Measurements from ENCODE around the gene SSTR1.

SSTR1 gene

DNA sequence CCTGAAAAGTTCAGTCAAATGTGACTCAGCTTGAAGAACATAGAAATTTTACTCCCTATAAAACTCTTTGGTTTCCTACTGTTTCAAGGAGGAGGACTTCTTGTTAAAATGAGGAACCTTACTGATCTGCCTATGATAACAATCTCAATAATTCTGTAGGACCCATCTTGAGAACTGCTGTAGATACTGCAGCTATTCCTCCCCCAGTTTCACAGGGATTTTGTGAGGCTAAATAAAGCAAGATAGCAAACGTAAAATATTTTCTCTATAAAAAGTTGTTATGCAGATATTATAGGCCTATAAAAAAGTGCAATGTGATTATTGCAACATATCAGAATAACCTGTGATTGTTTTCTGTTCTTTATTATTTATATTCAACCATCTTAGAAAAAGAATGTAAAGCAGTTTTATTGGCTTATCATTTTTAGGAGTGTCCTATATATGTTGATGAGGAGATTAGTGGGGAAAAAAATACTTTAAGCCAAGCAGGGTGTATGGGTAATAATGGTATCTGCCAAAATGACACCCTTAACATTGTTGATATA is 36.1 kb downstream of the SSTR1 start:
- no peak for DNase-seq

DNA sequence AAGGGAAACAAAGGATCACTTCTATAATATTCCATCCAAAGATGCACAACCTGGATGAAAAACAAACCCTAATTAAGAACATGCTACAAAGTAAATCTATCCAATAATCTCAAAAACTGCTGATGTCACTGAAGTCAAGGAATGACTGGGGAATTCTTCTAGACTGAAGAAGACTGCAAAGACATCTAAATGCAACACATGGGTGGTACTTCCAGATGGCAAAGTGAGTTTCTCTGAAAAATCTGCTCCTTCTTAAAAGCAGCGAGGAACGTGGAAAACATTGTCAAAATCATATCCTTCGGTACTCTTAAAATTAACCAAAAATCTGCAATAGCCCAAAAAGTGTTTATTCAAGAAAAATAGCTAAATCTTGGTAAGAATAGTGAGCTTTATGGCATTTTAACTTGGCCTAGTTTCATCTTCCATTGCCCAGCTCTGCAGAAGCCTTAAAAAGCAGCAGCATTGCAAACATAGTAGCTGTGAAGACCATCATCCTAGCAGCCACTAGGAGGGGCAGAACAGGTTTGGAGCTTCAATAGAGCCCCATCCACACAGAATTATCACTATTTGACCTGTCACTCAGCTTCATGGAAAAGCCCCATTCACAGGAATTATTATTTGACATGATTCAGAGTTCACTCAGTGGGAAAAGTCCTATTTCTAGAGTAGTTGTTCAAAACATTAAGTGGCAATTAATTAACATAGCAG is 40.8 kb downstream of the SSTR1 start:
- peak; percentile 1 for DNase-seq

DNA sequence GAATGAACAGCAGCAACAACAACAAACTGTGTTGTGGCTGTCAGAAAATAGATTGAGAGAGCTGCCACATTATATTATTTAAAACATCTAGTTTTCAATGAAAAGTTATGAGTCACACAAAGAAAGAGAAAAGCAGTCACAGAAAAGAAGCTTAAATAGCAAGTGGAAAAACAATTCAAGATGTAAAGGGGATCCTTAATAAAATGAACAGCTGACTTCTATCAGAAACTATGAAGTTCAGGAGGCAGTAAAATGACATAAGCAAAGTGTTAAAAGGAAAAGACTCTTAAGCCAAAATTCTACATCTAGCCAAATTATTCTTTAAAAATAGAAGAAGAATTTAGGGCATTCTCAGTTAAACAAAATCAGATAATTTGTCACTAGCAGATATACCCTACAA is 42.6 kb downstream of the SSTR1 start:
- no peak for DNase-seq

DNA sequence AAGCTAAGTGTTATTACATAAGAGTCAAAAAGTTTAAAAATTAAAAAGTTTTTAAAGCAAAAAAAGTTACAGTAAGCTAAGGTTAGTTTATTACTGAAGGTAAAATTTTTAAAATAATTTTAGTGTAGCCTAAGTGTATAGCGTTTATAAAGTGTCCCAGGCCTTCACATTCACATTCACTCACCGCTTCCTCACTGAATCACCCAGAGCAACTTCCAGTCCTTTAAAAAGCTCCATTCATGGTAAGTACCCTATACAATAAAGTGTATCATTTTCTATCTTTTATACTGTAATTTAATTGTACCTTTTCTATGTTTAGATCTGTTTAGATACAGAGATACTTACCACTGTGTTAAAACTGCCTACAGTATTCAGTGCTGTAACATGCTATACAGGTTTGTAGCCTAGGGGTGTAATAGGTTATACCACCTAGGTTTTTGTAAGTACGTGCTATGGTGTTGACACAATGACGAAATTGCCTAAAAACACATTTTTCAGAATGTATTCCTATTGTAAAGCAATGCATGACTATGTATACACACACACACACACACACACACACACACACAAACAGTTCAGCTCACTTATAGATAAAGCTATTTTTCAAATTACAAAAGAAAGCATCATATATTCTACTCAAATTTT is 44.5 kb downstream of the SSTR1 start:
- DNase-seq: no peak

DNA sequence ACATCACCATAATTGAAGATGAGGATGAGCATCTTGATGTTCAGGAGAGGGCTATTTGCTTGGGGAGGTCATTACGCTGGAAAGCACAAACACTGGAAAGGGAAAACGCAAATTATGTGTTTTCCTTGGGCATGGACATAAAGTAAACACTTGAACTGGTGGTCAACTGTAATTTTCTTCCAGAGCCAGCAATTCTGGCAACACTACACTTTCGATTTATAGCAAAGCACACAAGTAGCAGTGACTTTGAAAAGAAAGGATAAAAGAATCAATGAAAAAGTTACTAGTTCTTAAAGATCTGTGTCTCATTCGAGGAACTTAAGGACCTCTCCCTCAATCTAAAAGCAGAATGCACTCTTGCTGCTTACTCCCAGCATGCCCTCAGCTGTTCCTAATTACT is 46.0 kb downstream of the SSTR1 start:
- DNase-seq: no peak

DNA sequence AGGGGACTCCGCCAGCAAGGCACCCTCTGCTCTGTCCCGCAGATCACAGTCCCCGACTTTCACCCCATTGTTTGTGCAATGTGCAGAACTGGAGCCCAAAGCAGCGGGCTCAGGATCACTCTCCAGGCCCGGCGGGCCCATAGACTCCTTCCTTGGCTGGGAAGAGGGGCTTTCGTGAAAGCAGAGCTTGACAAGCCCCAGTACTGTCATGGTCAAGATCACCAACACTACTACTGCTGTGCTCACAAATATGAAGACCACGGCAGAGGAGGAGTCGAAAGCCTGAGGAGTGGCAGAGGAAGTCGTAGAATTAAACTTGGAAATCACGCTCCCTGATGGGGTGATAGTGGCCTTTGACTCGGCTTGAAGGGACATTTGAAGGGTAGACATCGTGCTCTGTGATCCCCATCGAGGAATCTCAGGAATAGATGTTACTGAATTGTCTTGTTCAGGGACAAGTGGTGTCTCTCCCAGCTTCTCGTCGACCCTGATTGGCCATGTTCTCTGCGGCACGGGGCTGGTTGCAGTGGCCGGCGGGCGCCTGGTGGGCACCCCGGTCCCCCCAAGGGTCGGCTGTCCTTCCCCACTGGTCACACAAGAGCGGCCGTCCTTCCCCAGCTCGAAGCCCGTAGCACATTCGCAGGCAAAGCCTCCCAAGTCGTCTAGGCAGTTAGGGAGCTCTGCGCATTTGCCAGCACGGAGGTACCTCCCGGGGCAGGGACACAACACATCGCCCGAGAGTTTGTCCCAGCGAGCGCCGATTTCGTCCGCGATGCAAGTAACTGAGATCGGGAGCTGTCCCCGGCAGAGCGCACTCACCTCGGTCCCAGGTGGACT is 47.1 kb downstream of the SSTR1 start:
- DNase-seq: no peak

DNA sequence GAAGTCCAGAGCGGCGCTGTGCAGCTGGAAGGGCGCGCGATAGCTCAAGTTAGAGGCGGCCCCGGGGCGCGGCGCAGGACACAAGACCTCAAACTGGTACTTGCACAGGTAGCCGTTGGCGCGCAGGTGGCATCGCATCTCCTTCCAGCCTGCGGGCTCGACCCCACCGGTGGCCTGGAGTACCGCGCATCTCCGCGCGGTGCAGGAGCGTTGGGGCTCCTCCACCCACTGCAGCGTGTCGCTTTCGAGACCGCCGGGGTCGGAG is 47.6 kb downstream of the SSTR1 start:
- DNase-seq: no peak

DNA sequence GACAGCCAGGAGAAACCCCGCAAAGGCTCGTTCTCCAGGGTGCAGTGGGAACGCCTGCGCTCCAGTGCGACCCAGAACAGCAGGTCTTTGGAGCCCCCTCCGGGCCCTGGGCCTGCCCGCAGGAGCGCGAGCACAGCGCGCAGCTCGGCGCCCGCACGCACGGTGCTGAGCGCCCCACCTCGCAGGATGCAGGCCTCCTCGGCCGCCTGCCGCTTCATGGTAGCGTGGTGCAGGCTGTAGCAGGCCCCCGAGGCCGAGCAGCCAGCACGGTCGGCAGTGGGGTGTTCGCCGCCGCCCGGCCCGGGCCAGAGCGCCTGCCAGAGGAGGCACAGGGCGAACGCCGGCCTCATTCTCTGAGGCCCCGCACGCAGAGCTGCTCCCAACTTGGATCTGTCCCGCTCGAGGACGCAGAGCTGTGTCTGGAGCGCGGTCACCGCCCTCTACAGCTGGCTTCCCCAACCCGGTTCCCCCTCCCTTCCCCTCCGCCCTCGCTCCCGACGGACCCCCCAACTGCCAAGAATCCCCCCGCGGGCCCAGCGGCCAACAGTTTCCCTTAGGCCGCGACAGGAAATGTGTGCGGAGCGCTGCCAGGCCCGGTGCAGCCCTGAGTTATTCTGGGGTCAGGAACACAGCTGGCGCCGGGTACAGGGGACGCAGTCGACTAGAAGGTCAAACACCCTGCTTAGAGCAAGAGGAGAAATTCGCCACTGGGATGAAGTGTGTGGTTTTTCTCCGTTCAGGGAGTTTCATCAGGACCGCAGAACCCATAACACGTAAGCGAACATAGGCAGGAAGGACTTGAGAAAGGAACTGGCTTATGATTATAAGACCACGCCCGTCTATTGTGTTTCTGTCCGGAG is 48.2 kb downstream of the SSTR1 start, which contains the start of gene CLEC14A:
TSS of gene CLEC14A (minus strand) at position 421 of the 860 bp plus-strand sequence. CDS start at position 350, 71 bp downstream.
- no peak for DNase-seq

DNA sequence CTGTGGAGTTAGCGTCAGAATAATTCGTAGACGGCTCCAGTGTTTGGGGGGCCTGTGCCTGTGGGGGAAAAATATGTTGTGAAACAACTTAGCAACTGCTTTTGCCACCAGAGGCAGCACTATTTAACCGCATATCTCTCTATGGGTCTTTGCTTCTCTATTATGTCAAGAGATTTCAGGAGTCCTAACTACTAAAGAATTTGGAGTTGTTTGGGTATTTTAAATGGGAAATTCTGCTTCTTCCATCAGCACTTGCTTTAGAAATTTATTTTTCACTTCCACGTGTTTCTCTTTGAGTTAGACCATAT is 48.8 kb downstream of the SSTR1 start:
- no peak for DNase-seq

DNA sequence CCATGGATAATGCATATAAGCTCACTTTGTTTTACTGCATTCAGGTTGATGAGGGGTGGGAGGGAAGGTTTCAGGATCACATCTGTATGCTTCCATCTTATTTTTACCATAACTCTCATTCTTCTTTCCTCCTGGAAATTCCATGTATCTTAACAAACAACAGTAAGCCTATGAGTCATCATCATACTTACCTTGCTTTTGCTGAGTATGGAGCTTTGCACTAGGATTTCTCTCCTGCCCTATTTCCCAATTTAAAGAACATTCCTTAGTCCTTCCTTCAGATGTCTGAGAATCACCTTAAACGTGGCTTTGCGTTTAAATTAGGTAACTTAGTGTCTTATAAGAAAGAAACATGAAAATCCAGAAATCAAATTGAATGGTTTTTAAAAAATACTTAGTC is 49.8 kb downstream of the SSTR1 start:
- DNase-seq: no peak

DNA sequence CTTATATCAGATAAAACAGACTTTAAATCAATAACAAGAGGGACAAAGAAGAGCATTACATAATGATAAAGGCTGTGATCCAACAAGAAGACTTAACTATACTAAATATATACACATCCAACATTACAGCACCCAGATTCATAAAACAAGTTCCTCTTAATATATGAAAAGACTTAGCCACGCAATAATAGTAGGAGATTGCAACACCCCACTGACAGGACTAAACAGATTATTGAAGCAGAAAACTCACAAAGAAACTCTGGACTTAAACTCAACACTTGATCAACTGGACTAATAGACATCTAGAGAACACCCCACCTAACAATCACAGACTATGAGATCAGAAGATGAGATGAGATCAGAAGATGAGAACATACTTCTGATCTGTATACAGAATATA is 53.9 kb downstream of the SSTR1 start:
- no peak for DNase-seq
